OCI-LY1 (cell line): ENCODE results near the gene URAD.

Experiments used
- CTCF ChIP-seq: fragments of 200-600 bp; sonication (generic), shearing (Covaris generic); IDR thresholded peaks from 2 replicates; pipeline ENCODE4 v1.5.1; 2017; ENCODE audit warnings: mild to moderate bottlenecking, antibody characterized with exemption, low read length, moderate library complexity, mixed read lengths
- EZH2 ChIP-seq: fragments of 200-600 bp; sonication (generic), shearing (Covaris generic); IDR thresholded peaks from 2 replicates; pipeline ENCODE4 v1.8.0; 2017; ENCODE audit warnings: borderline replicate concordance, mixed run types, mild to moderate bottlenecking, antibody characterized with exemption, low read length, moderate library complexity, mixed read lengths

GRCh38 chr13:27967736-27968315, 20.7 kb downstream of the URAD start:
- TF ChIP-seq CTCF (no peak), EZH2 (no peak)
